GM19328 (cell line): ENCODE measurements around the gene CRYGN.

Experiments
- ATAC-seq: cut with Tn5 transposase; IDR thresholded peaks from one replicate; pipeline ENCODE4 v1.9.1; 2021; ENCODE audit warnings: mild to moderate bottlenecking, moderate library complexity; ENCODE audit not compliant: unreplicated experiment

Gene CRYGN

DNA sequence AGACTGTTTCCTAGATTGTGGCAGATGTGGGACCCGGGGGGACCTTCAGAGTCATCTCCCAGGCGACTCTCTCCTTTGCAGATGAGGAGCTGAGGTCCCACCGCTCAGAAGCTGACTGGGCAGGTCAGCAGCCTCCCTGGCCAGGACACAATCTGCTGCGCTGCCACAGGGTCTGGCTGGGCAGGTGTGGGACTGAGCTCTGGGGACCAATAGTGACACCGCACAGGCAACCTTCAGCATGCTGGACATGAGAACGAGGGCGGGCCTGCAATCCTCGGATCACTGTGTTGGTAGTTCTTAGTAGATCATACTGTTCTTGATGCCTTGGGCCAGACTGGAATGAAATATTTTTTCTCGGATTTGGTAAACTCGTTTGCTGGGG is 20.5 kb upstream of the CRYGN start:
- no peak for ATAC-seq

DNA sequence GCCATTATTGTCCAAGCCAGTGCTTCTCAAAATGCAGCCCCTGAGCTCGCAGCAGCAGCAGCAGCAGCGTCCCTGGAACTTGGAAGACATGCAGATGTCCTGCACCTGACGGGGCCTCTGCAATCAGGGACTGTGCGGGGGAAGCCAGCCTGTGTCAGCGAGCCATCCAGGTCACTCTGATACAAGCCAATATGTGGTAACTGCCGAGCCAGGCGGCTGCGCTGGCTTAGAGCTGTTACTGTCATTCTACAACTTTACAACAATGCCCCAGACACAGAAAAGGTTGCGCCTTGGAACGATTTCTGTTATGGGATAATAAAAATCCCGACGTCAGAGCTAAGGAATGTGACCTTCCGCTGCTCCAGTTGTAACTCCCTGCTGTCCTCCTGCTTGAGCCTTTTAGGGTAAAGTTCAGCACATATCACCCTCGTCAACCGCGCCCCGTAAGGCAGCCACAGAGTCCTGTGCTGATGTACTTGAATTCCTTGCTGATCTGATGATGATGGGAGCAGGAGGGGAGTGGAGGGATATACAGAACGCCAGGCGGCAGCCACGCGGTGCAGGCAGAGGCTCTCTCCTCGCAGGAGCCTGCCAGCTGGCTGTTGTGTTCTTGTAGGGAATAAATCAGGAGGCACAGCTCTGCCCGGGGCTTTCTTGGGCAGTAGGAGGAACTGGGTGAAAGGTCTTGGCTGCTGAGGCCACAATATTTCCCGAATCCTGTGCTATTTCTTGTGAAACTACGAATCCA is 20.0 kb upstream of the CRYGN start:
- no peak for ATAC-seq

DNA sequence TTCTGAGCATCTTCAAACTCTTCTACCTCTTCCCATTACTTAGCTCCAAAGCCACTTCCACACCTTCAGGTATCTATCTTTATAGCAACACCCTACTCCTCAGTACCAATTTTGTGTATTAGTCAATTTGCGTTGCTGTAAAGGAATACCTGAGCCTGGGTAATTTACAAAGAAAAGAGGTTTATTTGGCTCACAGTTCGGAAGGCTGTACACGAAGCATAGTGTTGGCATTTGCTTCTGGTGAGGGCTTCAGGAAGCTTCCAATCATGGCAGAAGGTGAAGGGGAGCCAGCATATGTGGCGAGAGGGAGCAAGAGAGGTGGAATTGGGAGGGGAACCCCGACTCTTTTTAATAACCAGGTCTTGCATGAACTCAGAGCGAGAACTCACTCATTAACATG is 17.6 kb upstream of the CRYGN start:
- no peak for ATAC-seq

DNA sequence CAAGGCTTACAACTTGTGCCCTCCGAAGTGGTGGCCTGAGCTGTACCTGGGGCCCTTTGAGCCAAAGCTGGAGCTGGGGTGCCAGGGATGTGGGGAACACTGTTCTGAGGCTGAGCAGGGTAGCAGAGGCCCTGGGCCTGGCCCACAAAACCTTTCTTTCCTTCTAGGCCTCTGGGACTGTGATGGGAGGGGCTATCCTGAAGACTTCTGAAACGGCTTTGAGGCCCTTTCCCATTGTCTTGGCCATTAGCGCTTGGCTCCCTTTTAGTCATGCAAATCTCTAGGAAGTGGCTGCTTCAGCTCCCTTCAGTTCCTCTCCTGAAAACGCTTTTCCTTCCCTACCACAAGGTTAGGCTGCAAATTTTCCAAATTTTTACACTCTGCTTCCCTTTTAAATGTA is 16.8 kb upstream of the CRYGN start:
- ATAC-seq = no peak

DNA sequence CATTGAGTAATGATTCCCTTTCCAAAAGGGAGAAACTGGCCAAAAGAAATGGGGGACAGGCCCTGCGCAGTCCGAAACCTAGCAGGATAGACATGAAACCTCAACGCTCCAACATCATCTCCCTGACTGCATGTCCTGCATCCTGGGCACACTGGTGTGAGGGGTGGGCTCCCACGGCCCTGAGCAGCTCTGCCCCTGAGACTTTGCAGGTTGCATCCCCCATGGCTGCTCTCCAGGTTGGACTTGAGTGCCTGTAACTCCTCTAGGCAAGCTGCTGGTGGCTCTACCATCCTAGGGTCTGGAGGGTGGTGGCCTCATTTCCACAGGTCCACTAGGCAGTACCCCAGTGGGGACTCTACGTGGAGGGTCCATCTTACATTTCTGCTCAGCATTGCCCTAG is 16.3 kb upstream of the CRYGN start:
- no peak for ATAC-seq

DNA sequence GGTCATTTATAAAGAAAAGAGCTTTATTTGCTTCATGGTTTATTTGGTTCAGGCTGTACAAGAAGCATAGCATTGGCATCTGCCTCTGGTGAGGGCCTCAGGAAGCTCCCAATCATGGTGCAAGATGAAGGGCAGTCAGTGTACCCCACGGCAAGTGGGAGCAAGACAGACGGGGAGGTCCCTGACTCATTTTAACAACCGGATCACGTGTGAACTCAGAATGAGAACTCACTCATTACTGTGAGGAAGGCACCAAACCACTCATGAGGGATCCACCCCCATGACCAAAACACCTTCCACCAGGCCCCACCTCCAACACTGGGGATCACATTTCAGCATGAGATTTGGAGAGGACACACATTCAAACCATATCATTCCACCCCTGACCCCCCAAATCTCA is 15.7 kb upstream of the CRYGN start:
- ATAC-seq = no peak

DNA sequence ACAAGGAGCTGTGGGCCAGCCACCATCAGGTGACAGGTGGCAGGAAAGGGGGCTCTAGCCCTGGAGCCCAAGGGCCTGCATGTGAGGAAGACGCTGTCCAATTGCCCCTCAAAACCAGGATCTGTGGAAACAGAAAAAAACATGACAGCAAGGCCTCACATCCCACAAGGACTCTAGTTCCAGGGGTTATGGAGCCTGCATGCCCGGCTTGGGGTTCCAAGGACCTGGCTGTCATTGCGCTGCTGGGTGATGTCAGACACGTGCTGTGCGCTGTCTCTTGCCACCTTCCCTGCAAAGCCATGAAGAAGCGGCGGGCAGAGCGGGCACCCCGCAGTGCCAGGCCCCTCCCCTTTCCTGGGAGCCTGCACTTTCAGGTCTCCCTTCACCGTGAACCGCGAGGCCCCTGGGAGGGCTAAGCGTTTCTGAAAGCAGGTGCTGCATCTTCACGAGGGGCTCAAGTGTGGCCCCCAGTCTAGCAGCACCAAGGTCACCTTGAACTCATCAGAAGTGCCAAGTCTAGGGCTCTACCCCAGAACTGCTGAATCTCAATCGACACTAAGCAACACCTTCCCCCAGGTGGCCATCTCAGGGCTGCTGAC is 15.1 kb upstream of the CRYGN start:
- ATAC-seq = no peak

DNA sequence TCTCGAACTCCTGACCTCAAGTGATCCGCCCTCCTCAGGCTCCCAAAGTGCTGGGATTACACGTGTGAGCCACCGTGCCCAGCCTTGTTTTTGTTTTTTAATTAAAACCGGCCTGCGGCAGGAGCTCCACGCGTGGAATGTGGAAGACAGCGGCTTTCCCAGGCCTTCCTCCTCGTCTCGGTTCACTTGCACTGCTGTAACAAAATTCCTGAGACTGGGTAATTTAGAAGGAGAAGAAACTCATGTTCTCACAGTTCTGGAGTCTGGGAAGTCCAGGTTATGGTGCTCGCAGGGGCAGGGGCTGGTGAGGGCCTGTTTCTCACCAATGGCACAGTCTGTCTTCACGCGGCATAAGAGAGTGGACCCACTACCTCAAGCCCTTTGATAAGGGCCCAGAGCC is 14.4 kb upstream of the CRYGN start:
- ATAC-seq = no peak

DNA sequence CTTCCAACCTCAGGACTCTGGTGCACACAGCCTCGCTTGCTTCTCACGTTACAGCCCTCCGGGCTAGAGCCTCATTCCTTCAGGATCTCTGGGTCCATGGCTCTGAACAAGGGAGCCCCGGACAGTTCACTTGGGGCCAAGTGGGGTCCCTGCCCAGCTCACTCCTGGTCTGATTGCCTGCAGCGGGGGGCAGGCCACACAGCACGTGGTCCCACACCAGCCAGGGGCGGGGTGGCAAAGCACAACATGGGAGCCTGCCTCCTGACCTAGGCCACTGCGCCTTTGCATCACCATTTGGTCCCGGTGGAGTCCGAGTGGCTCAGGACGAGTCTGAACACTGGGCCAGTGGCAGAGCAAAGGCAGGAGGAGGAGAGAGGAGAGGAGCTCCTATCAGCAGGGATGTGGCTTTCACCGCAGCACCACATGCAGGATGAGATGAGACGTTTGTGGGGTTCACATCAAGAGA is 13.4 kb upstream of the CRYGN start:
- no peak for ATAC-seq

DNA sequence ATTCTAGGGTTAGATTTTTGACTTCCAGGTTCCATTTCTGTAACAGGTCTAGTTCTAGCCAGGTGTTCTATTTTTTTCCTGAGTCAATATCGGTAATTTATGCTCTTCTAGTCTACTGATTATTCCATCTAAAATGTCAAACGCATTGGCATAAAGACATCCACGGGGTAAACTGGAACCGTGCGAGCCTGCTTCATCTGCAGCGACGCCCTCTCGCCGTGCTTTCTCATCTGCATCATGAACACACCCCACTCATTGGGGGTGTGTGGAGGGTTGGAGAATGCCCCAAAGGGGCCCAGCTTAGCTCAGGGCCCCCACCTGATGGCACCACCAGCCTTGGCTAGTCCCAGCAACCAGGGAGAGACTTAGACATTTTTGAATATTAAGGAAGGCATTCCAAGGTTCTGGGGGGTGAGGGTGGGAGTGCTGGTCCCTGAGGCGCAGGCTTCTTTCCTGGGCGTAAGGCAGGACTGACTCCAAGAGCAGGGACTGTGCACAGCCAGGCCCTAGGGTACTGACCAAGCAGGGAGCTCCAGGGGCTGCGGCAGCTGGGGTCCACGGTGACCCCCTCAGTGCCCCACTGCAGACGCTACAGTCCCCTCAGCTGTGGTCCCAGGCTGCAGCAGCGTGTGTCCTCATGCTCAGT is 12.9 kb upstream of the CRYGN start:
- ATAC-seq = no peak

DNA sequence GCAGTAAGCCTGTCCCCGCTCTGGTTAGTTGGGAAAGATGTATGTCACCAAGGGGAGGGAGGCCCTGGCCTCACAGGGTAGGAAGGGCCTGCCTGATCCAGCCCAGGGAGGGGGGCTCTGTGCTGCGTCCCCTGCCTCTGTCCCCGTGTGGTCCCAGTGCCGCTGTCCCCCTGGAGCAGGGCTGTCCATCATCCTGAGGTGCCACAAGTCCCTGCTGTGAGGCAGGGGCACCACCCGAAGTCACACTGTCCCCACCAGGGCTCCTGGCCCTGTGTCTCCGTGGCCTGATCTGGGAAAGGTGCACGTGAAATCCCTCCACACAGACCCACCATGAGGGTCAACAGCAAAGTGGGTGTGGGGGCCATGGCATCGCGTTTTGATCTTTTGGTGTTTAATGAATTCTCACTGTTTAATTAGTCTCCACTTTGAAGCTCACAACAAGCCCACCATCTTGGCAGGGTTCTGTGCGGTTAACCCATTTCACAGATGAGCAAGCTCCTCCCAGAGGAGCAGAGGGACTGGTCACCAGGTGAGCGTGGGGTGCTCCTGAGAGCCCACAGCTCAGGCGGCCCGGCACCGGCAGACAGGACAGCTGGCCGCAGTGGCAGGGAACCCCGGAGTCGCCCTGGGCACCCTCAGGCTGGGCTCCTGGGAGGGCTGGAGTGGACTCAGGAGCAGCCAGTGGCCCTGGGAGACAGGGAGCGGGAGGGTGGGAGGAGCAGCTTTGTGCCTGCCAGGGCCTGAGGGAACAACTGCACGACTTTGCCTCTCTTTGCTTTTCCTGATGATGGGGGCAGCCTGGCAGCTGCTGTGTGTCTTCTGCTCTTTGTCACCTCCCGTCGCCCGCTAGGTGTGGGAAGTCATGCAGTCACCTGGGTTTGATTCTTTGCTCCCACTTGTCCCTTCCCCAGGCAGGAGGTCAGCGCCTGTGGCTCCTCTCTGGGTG is 12.0 kb upstream of the CRYGN start:
- no peak for ATAC-seq

DNA sequence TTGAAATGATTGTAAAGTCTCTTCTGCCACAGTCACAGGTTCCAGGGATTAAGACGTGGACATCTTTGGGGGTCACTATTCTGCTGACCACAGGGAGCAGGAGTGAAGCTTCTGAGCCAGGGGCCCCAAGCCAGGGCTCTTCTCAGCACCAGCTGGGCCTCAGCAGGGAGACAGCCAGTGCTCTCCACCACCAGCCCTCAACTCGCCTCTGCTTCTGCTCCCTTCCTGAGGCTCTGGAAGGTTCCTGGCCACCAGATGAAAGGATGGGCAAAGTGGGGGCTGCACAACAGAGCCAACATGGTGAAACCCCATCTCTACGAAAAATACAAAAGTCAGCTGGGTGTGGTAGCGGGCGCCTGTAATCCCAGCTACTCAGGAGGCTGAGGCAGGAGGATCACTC is 11.2 kb upstream of the CRYGN start:
- no peak for ATAC-seq

DNA sequence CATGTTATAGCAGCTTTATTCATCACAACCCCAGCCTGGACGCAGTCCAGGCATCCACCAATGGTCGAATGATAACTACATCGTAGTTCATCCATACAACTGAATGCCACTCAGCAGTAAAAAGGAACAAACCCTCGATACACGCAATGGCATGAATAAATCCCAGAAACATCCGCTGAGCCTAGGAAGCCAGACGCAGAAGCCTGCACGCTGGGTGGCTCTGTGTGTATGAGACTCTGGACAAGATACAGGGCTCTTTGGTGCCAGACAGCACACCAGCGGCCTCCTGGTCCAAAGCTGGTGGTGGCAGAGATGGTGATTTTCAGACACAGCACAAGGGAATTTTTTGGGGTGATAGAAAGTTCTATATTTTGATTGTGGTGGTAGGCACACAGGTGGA is 10.0 kb upstream of the CRYGN start:
- ATAC-seq = no peak

DNA sequence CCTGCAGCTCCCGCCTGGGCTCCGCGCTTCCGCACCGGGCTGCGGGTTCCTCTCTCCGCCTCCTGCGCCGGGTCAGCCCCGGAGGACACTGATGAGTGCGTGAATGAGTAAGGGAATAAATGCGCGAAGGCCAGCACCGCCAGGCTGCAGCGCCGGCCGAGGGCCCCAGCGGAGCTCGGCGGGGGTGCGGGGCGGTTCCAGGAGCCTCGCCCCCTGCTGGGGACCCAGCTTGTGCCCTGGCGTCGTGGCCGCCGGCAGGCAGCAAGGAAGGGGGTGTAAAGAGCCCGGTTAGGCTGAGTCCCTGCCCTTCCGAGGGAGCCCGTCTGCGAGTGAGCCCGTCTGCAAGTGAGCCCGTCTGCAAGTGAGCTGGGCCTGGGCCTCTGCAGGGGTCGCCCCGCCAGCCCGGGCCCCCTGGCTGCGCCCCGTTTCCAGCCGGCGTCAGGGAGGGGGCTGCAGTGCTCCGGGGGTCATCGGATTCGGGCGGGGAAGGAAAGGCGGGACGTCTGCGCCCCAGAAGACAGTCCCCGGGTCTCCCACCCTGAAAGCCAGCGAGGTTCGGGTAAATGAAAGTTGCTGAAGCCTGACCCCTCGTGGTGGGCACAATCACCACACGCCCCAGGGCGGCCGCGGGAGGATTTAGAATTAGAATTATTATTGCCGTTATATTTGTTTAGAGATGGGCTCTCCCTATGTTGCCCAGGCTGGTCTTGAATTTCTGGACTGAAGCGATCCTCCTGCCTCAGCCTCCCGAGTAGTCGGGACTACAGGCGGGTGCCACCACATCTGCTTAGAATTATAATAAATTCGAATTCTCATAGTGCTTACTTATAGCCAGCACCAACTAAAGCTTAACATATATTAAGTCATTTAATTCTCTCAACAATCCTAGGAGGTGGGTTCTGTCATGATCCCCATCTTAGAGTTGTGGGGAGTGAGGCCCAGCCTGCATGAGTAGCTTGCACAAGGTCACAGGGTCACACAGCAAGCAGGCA is 8.6 kb upstream of the CRYGN start:
- ATAC-seq = no peak

DNA sequence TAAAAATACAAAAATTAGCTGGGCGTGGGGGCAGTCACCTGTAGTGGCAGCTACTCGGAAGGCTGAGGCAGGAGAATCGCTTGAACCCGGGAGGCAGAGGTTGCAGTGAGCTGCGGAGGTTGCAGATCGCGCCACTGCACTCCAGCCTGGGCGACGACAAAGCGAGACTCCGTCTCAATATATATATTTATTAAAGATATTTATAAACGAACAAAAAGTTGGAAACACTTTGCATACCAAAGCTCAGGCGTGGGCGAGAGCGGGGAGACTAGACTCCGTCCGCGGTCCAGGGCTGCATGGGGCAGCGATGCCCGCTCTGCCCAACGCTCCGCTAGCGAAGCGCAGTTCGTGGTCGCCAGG is 7.9 kb upstream of the CRYGN start:
- no peak for ATAC-seq

DNA sequence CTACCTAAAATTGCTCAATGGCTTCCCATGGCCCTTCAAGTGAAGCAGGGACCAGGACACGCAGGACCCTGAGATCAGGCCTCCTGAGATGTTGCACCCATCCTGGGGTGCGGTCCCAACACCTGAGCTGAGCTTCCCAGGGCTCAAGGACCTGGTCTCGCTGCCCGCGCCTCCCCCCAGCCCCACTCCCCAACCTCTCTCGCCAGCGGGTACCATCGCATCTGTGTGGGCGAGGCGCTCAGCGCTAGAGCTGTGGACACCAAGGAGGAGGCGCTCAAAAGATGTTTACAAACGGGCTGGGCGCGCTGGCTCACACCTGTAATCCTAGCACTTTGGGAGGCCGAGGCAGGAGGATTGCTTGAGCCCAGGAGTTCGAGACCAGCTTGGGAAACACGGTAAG is 7.4 kb upstream of the CRYGN start:
- ATAC-seq = no peak

DNA sequence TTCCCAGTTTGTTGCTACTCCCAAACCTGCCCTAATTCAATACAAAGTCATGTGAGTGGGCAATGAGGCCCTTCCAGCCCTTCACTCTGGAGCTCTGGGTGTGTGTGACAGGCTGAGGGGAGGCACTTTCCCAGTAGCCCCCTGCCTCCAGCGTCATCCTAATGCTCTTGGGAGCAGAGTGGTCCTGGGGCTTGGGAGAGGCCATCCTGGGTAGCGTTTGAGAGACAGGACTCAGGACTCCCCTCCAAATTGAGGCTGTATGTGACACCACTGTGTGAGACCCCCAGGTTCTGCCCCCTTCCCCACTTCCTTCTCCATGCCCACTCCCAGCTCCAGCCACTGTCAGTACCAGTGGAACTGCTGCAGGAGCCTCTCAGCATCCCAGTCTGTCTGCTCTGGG is 6.5 kb upstream of the CRYGN start:
- no peak for ATAC-seq

DNA sequence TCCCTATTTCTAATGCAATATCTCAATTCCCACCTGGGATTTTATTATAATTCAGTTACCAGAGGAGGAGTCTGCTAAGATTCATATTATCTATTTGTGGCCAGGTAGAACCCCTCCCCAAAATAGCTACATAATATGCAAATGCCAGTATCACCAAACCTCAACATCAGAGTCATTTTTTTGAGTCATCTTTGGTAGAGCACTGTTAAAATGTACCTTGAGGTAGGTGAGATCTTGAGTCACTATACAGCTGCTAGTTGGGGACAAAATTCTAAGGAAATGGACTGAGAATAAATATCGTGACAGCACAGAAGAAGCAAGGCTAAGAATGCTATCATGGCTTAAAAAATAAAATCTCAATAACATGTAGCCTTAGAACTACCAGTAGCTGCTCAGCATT is 4.7 kb upstream of the CRYGN start:
- no peak for ATAC-seq

DNA sequence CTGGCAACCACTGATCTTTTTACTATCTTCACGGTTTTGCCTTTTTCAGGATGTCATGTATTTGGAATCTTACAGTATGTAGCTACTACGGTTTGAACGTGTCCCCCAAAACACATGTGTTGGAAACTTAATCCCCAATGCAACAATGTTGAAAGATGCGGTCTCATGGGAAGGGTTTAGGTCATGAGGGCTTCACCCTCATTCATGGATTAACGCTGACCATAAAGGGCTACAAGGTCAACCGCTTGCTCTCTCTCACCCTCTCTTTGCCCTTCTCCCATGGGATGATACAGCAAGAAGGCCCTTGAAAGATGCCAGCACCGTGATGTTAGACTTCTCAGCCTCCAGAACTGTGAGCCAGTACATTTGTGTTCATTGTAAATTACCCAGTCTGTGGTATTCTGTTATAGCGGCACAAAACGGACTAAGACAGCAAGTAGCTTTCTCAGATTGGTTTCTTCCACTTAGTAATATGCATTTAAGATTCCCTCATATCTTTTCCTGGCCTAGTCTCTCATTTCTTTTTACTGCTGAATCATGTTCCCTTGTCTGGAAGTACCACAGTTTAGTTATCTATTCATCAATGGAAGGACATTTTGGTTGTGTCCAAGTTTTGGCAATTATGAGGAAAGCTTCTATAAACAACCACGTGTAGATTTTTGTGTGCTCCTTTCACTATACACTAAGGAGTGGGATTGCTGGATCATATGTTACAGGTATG is 3.0 kb upstream of the CRYGN start:
- no peak for ATAC-seq
